ENCODE measurements around the gene CMTM4. TPM values are rescaled to one million over a fixed set of nuclear protein-coding genes. Genes with fewer than 3 reads are reported as not detected.
A peak's percentile ranks its signal among the peaks of the same experiment; 100 is the strongest.

CMTM4 gene
- total RNA-seq, 1 donor from 2014 or later: 15.5 TPM

- no peak for DNase-seq (ENCODE audit: low spot score)
- no peaks in the 10 kb centered on the region for H3K27me3 Mint-ChIP-seq (ENCODE audit: unreplicated experiment)
- H3K4me3 Mint-ChIP-seq (ENCODE audit: unreplicated experiment): no peak overlapping the region
- no peaks in the 10 kb centered on the region for H3K36me3 Mint-ChIP-seq (ENCODE audit: low read depth, unreplicated experiment)
- peaks cover 13% of the 10 kb centered on the region for H3K4me1 Mint-ChIP-seq (ENCODE audit: unreplicated experiment)
- no peak overlapping the region for H3K27ac Mint-ChIP-seq (ENCODE audit: unreplicated experiment)
- no peaks in the 10 kb centered on the region for H3K9me3 Mint-ChIP-seq (ENCODE audit: unreplicated experiment)
- no peak for TF ChIP-seq CTCF (IDR thresholded peaks at IDR 0.05; ENCODE audit: unreplicated experiment)
These were observed 44.6 kb downstream of the CMTM4 start for GRCh38 chr16:66651965-66652364.

- Mint-ChIP-seq H3K27ac (ENCODE audit: unreplicated experiment) (no peak overlapping the region), H3K9me3 (ENCODE audit: unreplicated experiment) (no peaks in the 10 kb centered on the region), H3K4me1 (ENCODE audit: unreplicated experiment) (peaks cover 13% of the 10 kb centered on the region), H3K27me3 (ENCODE audit: unreplicated experiment) (no peaks in the 10 kb centered on the region), H3K36me3 (ENCODE audit: low read depth, unreplicated experiment) (no peaks in the 10 kb centered on the region), H3K4me3 (ENCODE audit: unreplicated experiment) (no peak overlapping the region)
- DNase-seq (ENCODE audit: low spot score): no peak
- no peak for TF ChIP-seq CTCF (IDR thresholded peaks at IDR 0.05; ENCODE audit: unreplicated experiment)
These were observed 45.1 kb downstream of the CMTM4 start for GRCh38 chr16:66651474-66651765.

DNA sequence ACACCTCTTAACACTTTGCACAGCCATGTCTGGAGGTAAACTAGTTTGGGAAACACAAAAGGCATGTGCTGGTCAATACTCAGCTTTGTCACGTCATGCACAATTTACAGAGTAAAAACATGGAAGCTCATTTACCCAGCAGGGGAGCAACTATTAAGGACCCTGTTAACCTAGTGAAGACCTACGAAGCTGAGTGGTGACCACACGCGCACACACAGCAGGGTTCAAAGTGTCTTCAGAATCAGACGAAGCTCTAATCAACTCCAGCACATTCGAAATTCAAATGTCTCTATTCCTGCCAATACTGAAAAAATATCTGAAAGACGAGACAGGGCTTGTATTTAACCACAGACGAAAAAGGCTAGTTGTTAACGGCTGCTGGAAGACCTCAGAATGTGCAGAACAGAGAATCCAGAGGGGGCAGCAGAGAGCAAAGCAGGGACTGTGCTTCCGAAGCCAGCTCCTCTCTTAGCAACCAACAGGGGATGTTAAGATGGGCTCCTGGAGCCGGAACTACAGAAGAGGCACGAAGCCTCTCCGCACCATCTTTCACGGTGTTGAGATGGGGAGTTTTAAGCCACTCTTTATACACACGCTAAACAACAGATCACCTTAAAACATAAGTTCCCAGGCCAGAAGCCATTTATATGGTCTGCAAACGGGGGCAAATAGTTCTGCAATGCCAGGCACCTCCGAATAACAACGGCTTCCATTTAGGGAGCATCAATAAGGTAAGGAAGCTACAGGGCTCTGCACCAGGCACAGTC, 45.7 kb downstream of the CMTM4 start:
- H3K4me3 Mint-ChIP-seq (ENCODE audit: unreplicated experiment): no peak overlapping the region
- H3K27ac Mint-ChIP-seq (ENCODE audit: unreplicated experiment): peak overlapping the region; percentile 54
- peak; percentile 85 for DNase-seq (ENCODE audit: low spot score)
- no peaks in the 10 kb centered on the region for H3K27me3 Mint-ChIP-seq (ENCODE audit: unreplicated experiment)
- peaks cover 13% of the 10 kb centered on the region for H3K4me1 Mint-ChIP-seq (ENCODE audit: unreplicated experiment)
- TF ChIP-seq CTCF (IDR thresholded peaks at IDR 0.05; ENCODE audit: unreplicated experiment): peak; percentile 87
- no peaks in the 10 kb centered on the region for H3K36me3 Mint-ChIP-seq (ENCODE audit: low read depth, unreplicated experiment)
- H3K9me3 Mint-ChIP-seq (ENCODE audit: unreplicated experiment): no peaks in the 10 kb centered on the region

- TF ChIP-seq CTCF (IDR thresholded peaks at IDR 0.05; ENCODE audit: unreplicated experiment): no peak
- H3K4me3 Mint-ChIP-seq (ENCODE audit: unreplicated experiment): no peak overlapping the region
- no peak for DNase-seq (ENCODE audit: low spot score)
- H3K4me1 Mint-ChIP-seq (ENCODE audit: unreplicated experiment): peaks cover 13% of the 10 kb centered on the region
- H3K9me3 Mint-ChIP-seq (ENCODE audit: unreplicated experiment): no peaks in the 10 kb centered on the region
- no peaks in the 10 kb centered on the region for H3K36me3 Mint-ChIP-seq (ENCODE audit: low read depth, unreplicated experiment)
- no peaks in the 10 kb centered on the region for H3K27me3 Mint-ChIP-seq (ENCODE audit: unreplicated experiment)
- H3K27ac Mint-ChIP-seq (ENCODE audit: unreplicated experiment): no peak overlapping the region
These were observed 46.8 kb downstream of the CMTM4 start for GRCh38 chr16:66649636-66650205.

DNA sequence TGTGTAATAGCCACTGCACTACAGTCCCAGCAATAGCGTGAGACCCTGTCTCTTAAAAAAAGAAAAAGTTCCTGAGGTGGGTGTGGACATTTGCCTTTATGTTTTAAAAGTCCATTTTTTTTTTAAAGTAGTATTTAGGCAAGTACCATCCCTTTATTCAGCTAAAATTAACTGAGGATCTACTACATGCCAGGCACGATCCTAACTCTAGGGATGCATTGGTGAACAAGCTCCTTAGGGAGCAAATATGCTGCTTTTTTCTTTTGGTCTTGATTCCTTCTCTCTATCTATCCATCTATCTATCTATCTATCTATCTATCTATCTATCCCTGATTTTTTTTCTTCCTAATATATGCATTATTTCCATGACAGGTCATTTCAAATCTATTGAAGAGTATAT, 47.4 kb downstream of the CMTM4 start:
- no peak for TF ChIP-seq CTCF (IDR thresholded peaks at IDR 0.05; ENCODE audit: unreplicated experiment)
- H3K4me1 Mint-ChIP-seq (ENCODE audit: unreplicated experiment): peaks cover 13% of the 10 kb centered on the region
- H3K27me3 Mint-ChIP-seq (ENCODE audit: unreplicated experiment): no peaks in the 10 kb centered on the region
- no peaks in the 10 kb centered on the region for H3K9me3 Mint-ChIP-seq (ENCODE audit: unreplicated experiment)
- DNase-seq (ENCODE audit: low spot score): no peak
- no peak overlapping the region for H3K4me3 Mint-ChIP-seq (ENCODE audit: unreplicated experiment)
- H3K36me3 Mint-ChIP-seq (ENCODE audit: low read depth, unreplicated experiment): no peaks in the 10 kb centered on the region
- no peak overlapping the region for H3K27ac Mint-ChIP-seq (ENCODE audit: unreplicated experiment)

Measured in endothelial cell (in vitro differentiated cells).